ENCODE results near the gene SLC25A30.

DNA sequence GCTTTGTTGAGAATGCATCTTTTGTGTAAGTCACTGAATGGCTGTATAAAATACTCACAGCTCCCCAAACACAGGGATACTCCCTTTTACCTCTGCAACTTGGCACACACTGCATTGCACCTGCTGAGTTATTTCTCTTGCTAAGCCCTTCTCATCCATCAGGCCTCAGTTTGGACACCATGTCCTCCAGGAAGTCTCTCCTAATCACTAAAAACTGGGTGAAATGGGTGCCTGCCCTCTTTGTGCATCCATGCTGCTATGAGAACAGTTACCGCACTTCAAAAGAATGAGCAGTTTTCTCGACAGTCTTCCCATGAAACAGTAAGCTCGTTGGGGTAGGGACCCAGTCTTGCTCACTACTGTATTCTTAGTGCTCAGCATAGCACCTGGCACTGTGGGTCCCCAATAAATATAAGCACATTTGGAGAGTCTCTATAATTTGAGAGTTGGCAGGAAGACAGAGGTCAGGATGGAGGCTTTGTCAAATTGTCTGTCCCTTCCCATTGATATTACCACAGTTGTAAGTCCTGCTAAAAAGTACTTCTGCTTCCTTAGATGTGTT lies 4.6 kb upstream of the SLC25A30 start:
- no peak for TF ChIP-seq POLR2A (IDR thresholded peaks at IDR 0.05)
- TF ChIP-seq, protein P1, sequence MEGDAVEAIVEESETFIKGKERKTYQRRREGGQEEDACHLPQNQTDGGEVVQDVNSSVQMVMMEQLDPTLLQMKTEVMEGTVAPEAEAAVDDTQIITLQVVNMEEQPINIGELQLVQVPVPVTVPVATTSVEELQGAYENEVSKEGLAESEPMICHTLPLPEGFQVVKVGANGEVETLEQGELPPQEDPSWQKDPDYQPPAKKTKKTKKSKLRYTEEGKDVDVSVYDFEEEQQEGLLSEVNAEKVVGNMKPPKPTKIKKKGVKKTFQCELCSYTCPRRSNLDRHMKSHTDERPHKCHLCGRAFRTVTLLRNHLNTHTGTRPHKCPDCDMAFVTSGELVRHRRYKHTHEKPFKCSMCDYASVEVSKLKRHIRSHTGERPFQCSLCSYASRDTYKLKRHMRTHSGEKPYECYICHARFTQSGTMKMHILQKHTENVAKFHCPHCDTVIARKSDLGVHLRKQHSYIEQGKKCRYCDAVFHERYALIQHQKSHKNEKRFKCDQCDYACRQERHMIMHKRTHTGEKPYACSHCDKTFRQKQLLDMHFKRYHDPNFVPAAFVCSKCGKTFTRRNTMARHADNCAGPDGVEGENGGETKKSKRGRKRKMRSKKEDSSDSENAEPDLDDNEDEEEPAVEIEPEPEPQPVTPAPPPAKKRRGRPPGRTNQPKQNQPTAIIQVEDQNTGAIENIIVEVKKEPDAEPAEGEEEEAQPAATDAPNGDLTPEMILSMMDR (IDR thresholded peaks at IDR 0.05), result no peak
